HG02610 (cell line): ENCODE data around the gene MT1M.

Experiments
- ATAC-seq: cut with Tn5 transposase; IDR thresholded peaks from one replicate; pipeline ENCODE4 v1.9.1; 2021; ENCODE audit warnings: mild to moderate bottlenecking, moderate library complexity; ENCODE audit not compliant: unreplicated experiment

Gene MT1M

DNA sequence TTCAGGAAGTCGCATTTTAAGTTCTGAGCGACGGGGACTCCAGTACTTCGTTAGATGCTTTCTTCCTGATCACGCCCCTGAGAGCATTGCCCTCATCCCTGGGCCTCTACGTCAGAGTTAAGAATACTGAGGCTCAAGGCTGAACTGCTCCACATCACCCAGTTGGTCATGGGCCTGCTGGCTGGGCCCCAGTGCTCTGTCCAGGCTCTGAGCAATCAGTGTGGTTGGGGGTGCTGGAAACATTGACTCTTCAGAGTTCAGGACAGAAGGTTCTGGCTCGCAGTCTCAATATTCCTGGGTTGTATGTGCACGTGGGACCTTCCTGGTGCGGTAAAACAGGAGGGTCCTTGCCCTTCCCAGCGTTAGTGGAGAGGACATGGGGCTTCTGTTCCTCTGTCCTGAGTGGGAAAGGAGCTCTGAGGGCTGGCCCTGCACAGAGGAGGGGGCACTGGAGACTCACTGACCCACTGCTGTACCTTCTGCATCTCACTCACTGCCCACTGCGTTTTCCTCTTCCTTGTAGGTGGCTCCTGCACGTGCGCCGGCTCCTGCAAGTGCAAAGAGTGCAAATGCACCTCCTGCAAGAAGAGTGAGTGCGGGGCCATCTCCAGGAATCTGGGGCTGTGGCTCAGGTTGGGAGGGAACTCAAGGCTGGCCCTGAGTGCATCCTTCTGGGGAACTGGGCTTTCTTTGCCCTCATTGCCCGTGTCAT is 6.4 kb upstream of the MT1M start:
- ATAC-seq: no peak

GRCh38 chr16:56626685-56627084 is 5.8 kb upstream of the MT1M start:
- no peak for ATAC-seq

DNA sequence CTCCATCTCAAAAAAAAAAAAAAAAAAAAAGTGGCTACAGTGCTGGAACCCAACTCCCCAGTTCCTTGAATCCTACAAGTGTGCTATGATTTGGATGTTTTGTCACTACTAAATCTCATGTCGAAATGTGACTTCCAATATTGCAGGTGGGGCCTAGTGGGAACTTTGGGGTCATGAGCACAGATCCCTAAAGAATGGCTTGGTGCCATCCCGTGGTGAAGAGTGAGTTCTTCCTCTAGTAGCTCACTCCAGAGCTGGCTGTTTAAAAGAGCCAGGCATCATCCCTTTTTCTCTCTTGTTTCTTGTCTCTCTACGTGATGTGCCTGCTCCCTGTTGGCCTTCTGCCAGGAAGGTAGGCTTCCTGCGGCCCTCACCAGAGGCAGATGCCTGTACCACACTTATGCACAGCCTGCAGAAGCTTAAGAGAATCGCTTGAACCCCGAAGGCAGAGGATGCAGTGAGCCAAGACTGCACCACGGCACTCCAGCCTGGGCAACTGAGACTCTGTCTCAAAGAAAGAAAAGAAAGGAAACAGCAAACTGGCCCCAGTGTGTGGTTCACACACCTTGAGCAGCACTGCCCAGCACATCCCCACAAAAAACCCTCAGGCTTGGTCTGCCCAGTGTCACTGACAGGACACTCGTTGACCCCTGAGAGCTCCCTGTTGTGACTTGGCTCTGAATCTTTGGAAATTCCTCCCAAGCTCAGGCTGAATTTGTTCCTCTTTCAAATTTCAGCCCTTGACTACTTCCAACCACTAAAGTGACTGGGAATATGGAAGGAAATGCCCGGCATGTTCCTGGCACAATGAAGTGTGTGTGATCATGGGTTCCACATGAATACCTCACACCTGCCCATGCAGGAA is 3.7 kb upstream of the MT1M start:
- no peak for ATAC-seq

- ATAC-seq: no peak
Measured at GRCh38 chr16:56629531-56629930, 2.9 kb upstream of the MT1M start.

GRCh38 chr16:56630134-56630533 is 2.3 kb upstream of the MT1M start:
- peak; percentile 89 for ATAC-seq

DNA sequence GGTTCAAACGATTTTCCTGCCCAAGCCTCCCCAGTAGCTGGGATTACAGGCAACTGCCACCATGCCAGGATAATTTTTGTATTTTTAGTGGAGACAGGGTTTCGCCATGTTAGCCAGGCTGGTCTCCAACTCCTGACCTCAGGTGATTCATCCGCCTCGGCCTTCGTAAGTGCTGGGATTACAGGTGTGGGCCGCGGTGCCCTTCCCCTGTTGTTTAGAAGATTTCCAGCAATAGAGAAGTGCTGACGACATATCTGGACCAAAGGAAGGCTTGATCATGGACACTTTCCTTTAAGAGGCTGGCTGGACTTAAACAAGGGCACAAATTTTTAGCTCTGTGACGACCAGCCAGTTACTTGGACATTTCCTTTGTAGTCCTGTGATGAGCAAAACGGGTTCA is 1.3 kb upstream of the MT1M start:
- no peak for ATAC-seq

GRCh38 chr16:56631832-56632155 is 665 bp upstream of the MT1M start:
- no peak for ATAC-seq

DNA sequence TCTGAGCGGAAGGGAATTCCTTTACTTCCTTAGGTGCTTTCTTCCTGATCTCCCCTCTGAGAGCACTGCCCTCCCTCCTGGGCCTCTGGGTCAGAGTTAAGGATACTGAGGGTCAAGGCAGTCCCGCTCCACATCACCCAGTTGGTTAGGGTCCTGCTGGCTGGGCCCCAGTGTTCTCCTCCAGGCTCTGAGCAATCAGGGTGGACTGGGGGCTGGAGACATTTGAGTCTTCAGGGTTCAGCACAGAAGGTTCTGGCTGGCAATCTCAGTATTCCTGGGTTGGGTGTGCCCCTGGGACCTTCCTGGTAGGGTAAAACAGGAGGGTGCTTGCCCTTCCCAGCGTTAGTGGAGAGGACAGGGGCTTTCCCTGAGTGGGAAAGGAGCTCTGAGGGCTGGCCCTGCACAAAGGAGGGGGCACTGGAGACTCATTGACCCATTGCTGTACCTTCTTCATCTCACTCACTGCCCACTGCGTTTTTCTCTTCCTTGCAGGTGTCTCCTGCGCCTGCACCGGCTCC is 448 bp downstream of the MT1M start:
- ATAC-seq: no peak

GRCh38 chr16:56633535-56633934 is 1.1 kb downstream of the MT1M start:
- ATAC-seq: no peak

- no peak for ATAC-seq
Measured at GRCh38 chr16:56634715-56635440, 2.4 kb downstream of the MT1M start.

DNA sequence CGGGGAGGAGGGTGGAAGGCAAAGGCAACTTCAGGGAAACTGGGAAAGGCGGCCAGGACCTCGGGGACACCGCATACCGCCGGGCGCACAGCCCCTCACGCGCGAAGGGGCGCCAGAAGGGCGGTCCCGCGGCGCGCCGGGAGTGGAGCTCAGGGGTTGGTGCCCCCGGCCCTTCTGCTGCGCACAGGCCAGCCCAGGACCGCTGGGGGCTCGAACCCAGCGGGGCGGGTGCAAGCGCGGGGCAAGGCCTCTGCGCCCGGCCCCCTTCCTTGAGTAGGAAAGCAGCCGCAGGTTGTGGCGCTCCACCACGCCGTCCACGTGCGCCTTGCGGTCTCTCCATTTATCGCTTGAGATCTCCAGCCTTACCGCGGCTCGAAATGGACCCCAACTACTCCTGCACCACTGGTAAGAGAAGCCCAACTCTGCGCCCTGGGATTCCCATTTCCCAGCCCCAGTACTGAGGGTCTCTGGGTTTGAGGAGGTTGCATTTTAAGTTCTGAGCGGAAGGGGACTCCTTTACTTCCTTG is 3.0 kb downstream of the MT1M start:
- ATAC-seq: no peak

DNA sequence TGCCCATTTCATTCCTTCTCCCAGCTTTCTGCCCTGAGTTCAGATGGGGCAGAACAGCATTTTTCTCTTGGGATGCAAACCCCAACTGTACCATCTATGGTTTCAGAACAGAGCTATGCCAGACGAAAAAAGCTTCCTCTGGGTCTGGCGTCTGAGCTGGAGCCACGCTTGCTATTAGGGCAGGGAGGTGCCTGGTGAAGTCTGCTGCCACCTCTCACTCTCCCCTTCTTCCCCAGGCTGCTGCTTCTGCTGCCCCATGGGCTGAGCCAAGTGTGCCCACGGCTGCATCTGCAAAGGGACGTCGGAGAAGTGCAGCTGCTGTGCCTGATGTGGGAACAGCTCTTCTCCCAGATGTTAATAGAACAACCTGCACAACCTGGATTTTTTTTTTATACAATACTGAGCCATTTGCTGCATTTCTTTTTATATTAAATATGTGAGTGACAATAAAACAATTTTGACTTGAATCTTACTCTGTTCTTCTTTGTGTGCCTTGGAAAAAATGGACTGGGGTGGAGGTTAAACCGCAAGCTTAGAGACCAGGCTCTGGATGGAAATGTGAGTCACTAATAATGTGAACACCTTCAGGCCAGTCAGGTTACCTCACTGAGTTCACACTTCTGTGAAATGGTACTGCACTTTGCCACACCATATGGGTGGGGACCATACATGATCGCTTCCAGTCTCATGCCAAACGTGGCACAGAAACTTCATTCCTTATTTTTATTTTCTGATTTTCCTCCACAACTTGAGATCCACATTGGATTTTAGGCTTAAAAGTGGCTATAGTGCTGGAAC is 4.4 kb downstream of the MT1M start:
- ATAC-seq: no peak

- no peak for ATAC-seq
Measured at GRCh38 chr16:56637814-56638750, 5.6 kb downstream of the MT1M start, which contains the start of gene MT1A. Gene MT1A (plus strand): TSS chr16:56638666. CDS start chr16:56638739, 73 bp downstream.

DNA sequence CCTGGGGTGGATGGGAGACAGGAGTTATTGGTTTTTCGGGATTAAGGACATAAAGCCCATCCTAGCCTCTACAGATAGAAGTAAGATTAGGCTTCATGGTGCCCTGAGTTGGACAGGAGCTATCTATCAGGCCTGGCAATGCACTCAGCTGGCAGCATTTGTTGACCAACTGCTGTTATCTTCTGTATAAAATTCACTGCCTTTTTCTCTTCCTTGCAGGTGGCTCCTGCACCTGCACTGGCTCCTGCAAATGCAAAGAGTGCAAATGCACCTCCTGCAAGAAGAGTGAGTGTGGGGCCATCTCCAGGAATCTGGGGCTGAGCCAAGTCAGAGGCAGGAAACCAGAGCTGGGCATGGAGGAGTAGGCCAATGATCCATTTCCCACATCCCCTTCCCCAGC is 6.6 kb downstream of the MT1M start:
- ATAC-seq: no peak

DNA sequence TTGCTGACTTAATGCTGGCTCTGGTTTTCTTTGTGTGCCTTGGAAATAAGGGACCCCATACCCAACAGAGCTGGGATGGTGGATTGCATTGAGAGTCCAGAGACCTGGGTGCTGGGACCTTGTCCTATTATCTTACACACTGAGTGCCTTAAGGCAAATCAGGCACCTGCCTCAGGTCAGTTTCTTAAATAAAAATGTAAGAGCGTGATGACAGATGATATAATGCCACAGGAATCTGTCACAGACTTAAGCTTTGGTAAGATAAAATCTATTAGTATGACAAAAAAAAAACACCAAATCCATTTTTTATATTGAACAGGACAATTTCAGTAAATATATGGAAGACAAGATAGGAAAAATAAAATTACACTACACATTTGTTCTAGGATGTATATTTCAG is 7.6 kb downstream of the MT1M start:
- no peak for ATAC-seq

GRCh38 chr16:56641166-56641565 is 8.7 kb downstream of the MT1M start:
- no peak for ATAC-seq

- peak; percentile 61 for ATAC-seq
Measured at GRCh38 chr16:56643080-56643778, 10.8 kb downstream of the MT1M start.

- ATAC-seq: no peak
Measured at GRCh38 chr16:56643833-56644232, 11.4 kb downstream of the MT1M start.

- no peak for ATAC-seq
Measured at GRCh38 chr16:56645311-56645710, 12.9 kb downstream of the MT1M start.
